HG02943 (cell line): ENCODE data around the gene TPTE2.
A peak's percentile ranks its signal among the peaks of the same experiment; 100 is the strongest.
"Not testable (repeated sequence)": the region's sequence is repeated elsewhere in the genome, so short reads cannot be mapped to it uniquely, and the experiment has no call there.

Source experiments
- ATAC-seq: cut with Tn5 transposase; IDR thresholded peaks from one replicate; pipeline ENCODE4 v1.9.1; 2021; ENCODE audit warnings: mild to moderate bottlenecking, low read depth, moderate library complexity; ENCODE audit not compliant: unreplicated experiment

The TPTE2 gene

GRCh38 chr13:19561127-19561582 lies at the start of gene TPTE2:
TSS of gene TPTE2 (minus strand) at chr13:19561532. CDS start at chr13:19503234, 58,298 bp downstream.
- ATAC-seq = not testable (repeated sequence)

- no peak for ATAC-seq
These were observed 46.3 kb upstream of the TPTE2 start for GRCh38 chr13:19607523-19608078.

- no peak for ATAC-seq
These were observed 45.4 kb upstream of the TPTE2 start for GRCh38 chr13:19606737-19607136.

GRCh38 chr13:19606152-19606551 lies 44.8 kb upstream of the TPTE2 start:
- no peak for ATAC-seq

GRCh38 chr13:19605161-19605955 lies 44.0 kb upstream of the TPTE2 start:
- no peak for ATAC-seq

GRCh38 chr13:19604306-19604705 lies 43.0 kb upstream of the TPTE2 start:
- no peak for ATAC-seq

- ATAC-seq = peak; percentile 85
These were observed 40.7 kb upstream of the TPTE2 start for GRCh38 chr13:19601749-19602725.

GRCh38 chr13:19597523-19597922 lies 36.2 kb upstream of the TPTE2 start:
- ATAC-seq = no peak

- ATAC-seq = no peak
These were observed 35.6 kb upstream of the TPTE2 start for GRCh38 chr13:19596960-19597361.

GRCh38 chr13:19596086-19596485 lies 34.8 kb upstream of the TPTE2 start:
- no peak for ATAC-seq

- ATAC-seq = no peak
These were observed 31.4 kb upstream of the TPTE2 start for GRCh38 chr13:19592657-19593180.

GRCh38 chr13:19591864-19592263 lies 30.5 kb upstream of the TPTE2 start:
- ATAC-seq = no peak

GRCh38 chr13:19590423-19590822 lies 29.1 kb upstream of the TPTE2 start:
- no peak for ATAC-seq

GRCh38 chr13:19589312-19589711 lies 28.0 kb upstream of the TPTE2 start:
- ATAC-seq = no peak

- peak; percentile 72 for ATAC-seq
These were observed 26.4 kb upstream of the TPTE2 start for GRCh38 chr13:19587635-19588300.

- ATAC-seq = peak; percentile 64
These were observed 25.7 kb upstream of the TPTE2 start for GRCh38 chr13:19586904-19587634.

- ATAC-seq = no peak
These were observed 20.3 kb upstream of the TPTE2 start for GRCh38 chr13:19581675-19582074.

GRCh38 chr13:19575230-19575629 lies 13.9 kb upstream of the TPTE2 start:
- ATAC-seq = no peak

GRCh38 chr13:19573120-19573716 lies 11.9 kb upstream of the TPTE2 start:
- ATAC-seq = no peak
